Transverse colon (tissue), 4 donors: Measurements from ENCODE around the gene KIAA0232.

ENCODE experiments used
- CTCF ChIP-seq, 5 experiments: fragments of 200-600 bp in 3 of 5; fragments of 450-650 bp in 2 of 5; sonication (generic) in 3 of 5; IDR thresholded peaks; 1 replicate in 2 of 5; 2 replicates in 3 of 5; pipeline ENCODE4 v1.5.1; 2016 to 2017; ENCODE audit warnings: antibody characterized with exemption in 5 of 5, inconsistent platforms in 3 of 5, mild to moderate bottlenecking in 2 of 5, moderate library complexity in 1 of 5
- EP300 ChIP-seq: sonication (generic); formaldehyde crosslinking; IDR thresholded peaks from one replicate; pipeline ENCODE4 v1.6.1; 2017; ENCODE audit warnings: antibody characterized with exemption, low read depth
- POLR2A ChIP-seq: fragments of 450-650 bp; IDR thresholded peaks from one replicate; pipeline ENCODE4 v1.6.1; 2016; ENCODE audit warnings: antibody characterized with exemption, mild to moderate bottlenecking, moderate library complexity
- POLR2AphosphoS5 ChIP-seq, 3 donors: sonication (generic); formaldehyde crosslinking; IDR thresholded peaks; one replicate each; pipeline ENCODE4 v1.6.1; 2016; ENCODE audit warnings: antibody characterized with exemption in 3 of 3

GRCh38 chr4:6888506-6889071 is 106.1 kb downstream of the KIAA0232 start:
- no peak for TF ChIP-seq CTCF (IDR thresholded peaks at IDR 0.05)
- no peak for TF ChIP-seq POLR2AphosphoS5 (IDR thresholded peaks at IDR 0.05)
- TF ChIP-seq POLR2A, result no peak
- TF ChIP-seq EP300, result no peak
